ENCODE data around the gene LRRN4CL.
"Not testable (repeated sequence)": the region's sequence is repeated elsewhere in the genome, so short reads cannot be mapped to it uniquely, and the experiment has no call there.

LRRN4CL gene

GRCh38 chr11:62689421-62690183 is at the start of gene LRRN4CL:
TSS of gene LRRN4CL (minus strand) at chr11:62689530. CDS start at chr11:62688508, 1,022 bp downstream.
- no peak for DNase-seq

GRCh38 chr11:62737196-62737595 is 47.9 kb upstream of the LRRN4CL start:
- no peak for DNase-seq

- DNase-seq, result no peak
Measured at GRCh38 chr11:62732830-62733229, 43.5 kb upstream of the LRRN4CL start.

- not testable (repeated sequence) for DNase-seq
Measured at GRCh38 chr11:62730076-62730475, 40.7 kb upstream of the LRRN4CL start.

- DNase-seq, result peak; percentile 85
Measured at GRCh38 chr11:62728171-62728988, 39.0 kb upstream of the LRRN4CL start, which contains the start of gene TTC9C. TSS of gene TTC9C (plus strand) at chr11:62728486. CDS start at chr11:62728849, 363 bp downstream.

DNA sequence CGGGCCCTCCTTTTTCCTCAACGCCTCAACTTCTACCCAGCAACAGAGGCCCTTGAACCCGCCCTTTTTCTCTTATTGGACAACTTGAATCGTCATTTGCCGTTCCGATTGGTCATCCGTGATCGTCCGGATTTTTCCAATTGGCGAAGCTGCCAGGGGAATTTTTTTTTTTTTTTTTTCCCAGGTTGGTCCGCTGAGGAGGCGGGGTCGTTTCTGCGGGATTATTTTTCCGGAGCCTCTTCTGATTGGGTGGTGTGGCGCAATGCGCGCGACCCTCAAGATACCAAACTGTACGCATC is 38.5 kb upstream of the LRRN4CL start:
- peak; percentile 82 for DNase-seq

GRCh38 chr11:62727165-62727871 is 38.0 kb upstream of the LRRN4CL start, which contains the start of gene HNRNPUL2:
TSS of gene HNRNPUL2 (minus strand) at chr11:62727457. CDS start at chr11:62727156, 301 bp downstream.
- DNase-seq, result peak; percentile 99

DNA sequence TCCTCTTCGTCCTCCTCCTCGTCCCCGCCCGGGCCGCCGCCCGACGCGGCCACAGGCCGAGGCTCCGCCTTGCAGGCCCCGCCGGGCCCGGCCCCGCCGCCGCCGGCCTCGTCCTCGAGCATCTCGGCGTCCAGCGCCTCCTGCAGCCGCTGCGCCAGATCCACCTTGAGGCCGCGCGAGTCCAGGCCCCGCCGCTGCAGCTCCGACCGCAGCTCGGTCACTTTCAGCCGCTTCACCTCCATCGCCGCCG is 37.5 kb upstream of the LRRN4CL start:
- DNase-seq, result no peak

DNA sequence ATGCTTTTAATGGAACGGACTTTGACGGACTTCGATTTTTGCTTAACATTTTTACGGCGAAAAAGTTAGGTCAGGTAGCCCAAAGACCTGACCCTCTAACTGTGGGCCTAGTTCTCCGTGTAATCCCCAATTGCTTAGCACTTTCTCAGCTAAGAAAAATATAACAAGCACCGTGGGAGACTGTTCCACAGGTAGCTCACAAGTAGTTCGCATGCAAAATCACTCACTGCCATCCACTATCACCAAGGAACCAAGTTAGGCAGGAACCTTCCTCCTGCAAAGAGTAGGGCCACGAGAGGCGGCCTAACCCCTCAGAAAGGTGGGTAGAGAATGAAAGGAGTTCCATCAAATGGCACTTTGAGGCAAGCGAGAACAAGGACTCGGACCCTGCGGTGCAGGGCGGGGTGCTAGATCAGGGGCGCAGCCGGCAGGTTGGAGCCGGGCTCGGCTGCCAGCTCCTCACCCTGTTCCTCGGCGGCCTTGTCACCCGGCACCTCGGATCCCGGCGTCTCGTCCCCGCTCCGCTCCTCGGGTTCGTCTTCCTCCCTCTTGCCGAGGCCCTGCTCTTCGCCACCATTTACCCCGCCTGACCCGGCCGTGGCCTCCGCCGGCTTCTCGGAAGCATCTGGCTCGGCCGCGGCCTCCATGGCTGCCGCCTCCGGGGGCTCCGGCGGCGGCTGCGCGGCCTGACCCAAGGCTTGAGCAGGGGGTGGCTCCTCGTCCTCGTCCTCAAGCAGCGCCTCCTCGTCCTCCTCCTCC is 37.0 kb upstream of the LRRN4CL start:
- DNase-seq, result no peak

- DNase-seq, result no peak
Measured at GRCh38 chr11:62725646-62726045, 36.3 kb upstream of the LRRN4CL start.

GRCh38 chr11:62724171-62724570 is 34.8 kb upstream of the LRRN4CL start:
- DNase-seq, result no peak

GRCh38 chr11:62721994-62722393 is 32.7 kb upstream of the LRRN4CL start:
- DNase-seq, result no peak

GRCh38 chr11:62719302-62719978 is 30.1 kb upstream of the LRRN4CL start:
- DNase-seq, result no peak

- no peak for DNase-seq
Measured at GRCh38 chr11:62716816-62717215, 27.5 kb upstream of the LRRN4CL start.

DNA sequence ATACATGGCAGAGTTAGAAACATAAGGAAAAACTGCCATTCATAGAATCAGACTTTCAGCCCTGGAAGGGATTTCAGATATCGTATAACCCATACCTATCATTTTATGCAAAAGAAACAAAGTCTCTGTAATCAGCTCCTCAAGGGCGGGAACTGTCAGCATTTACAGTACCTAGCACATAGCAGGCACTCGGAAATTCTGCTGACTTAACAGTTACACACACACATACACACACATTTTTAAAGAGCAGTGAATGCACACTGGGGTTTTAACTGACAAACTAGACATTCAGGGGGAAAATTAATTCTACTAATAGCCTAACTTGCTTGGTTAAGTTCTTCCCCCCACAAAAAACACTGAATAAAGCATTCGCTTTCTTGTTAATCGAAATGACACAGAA is 26.9 kb upstream of the LRRN4CL start:
- DNase-seq, result no peak

DNA sequence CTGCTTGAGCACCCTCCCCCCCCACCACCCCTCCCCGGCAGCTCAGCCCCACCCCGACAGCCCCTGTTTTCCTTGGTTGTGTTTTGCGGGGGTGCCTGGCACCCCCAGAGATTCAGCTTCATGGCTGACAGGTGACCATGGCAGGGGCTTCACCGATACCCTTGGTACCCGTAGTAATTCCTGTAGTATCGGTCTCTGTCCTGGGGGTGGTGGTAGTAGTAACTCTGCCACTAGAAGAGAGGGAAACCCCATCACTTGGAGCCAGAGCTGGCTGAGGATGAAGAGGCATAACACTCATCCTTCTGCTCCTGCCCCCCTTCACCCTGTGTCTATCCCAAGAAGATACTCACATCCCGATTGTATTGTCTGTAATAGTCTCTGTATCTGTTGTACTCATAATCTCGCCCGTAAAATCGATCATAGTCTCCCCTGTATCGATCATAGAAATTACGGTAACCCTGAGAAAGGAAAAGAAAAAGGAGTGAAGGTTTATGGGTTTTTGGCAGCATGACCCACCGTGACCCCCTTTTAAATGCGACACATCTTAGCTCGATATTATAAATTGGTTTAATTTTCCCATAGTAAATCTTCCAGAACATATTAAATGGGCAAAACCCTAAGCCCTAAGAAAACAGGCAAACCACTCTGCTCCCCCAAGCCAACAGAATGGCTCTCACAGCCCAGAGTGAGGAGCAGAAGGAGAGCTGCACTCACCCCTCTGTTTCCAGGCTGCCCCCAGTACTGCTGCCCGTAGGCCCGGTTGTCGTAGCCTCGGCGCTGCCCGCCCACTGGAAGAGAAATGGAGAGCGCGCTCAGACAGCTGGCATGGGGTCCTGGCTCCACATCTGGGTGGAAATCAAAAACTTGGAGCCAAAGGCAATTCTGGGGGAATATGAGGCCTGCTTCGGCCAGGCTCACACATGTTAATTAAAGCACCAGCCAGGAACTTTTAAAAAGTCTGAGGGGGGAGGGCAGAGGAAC is 26.1 kb upstream of the LRRN4CL start:
- DNase-seq, result no peak

- no peak for DNase-seq
Measured at GRCh38 chr11:62713343-62713742, 24.0 kb upstream of the LRRN4CL start.

- DNase-seq, result no peak
Measured at GRCh38 chr11:62712861-62713260, 23.5 kb upstream of the LRRN4CL start.

GRCh38 chr11:62712276-62712812 is 23.0 kb upstream of the LRRN4CL start:
- no peak for DNase-seq

DNA sequence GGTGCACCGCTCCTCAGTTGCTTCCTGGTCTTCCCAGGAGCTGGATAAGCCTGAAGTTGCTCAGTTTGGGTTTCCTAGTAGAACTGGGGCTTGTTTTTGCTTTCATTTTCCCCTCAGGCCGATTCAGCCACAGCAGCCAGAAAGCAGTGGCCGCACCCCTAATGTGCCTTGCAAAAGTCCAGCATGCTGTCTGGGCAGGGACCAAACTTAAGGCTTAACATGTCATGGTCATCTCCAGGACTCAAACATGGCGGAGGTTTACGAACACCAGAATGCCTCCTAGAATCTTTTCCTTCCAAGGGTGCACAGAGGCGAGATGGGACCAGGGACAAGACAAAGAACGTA is 20.6 kb upstream of the LRRN4CL start:
- DNase-seq, result no peak
